Tibial nerve (tissue), 4 donors: ENCODE results near the gene KIF26A. TPM values are rescaled to one million over a fixed set of nuclear protein-coding genes. Genes with fewer than 3 reads are reported as not detected.

ENCODE experiments used
- DNase-seq, 2 donors: peaks; one replicate each; pipeline ENCODE4 v3.0.0-alpha.2; 2019; ENCODE audit warnings: low spot score in 2 of 2
- H3K27ac ChIP-seq, 4 donors: fragments of 200-600 bp; sonication (generic) in 3 of 4; one replicate each; pipeline ENCODE4 v1.5.1; 2017 to 2019; ENCODE audit warnings: mild to moderate bottlenecking in 1 of 4
- H3K27me3 ChIP-seq, 2 donors: fragments of 200-600 bp; sonication (generic) in 1 of 2; one replicate each; pipeline versions ENCODE4 v1.5.1 to v1.6.0; 2017 to 2019
- H3K36me3 ChIP-seq, 3 donors: fragments of 200-600 bp; sonication (generic); one replicate each; pipeline ENCODE4 v1.5.1; 2018 to 2019
- H3K4me1 ChIP-seq, 4 donors: fragments of 200-600 bp; sonication (generic) in 3 of 4; one replicate each; pipeline ENCODE4 v1.5.1; 2017 to 2019
- H3K4me3 ChIP-seq, 4 donors: fragments of 200-600 bp; sonication (generic) in 3 of 4; one replicate each; pipeline ENCODE4 v1.5.1; 2017 to 2019; ENCODE audit warnings: mild to moderate bottlenecking in 1 of 4, moderate library complexity in 1 of 4
- H3K9me3 ChIP-seq, 4 donors: fragments of 200-600 bp; sonication (generic) in 3 of 4; one replicate each; pipeline ENCODE4 v1.5.1; 2017 to 2019
- CTCF ChIP-seq, 5 experiments: fragments of 200-600 bp in 3 of 5; fragments of 450-650 bp in 2 of 5; sonication (generic) in 3 of 5; IDR thresholded peaks; one replicate each; pipeline ENCODE4 v1.5.1; 2016 to 2019; ENCODE audit warnings: antibody characterized with exemption in 5 of 5, mild to moderate bottlenecking in 3 of 5, moderate library complexity in 2 of 5
- EP300 ChIP-seq, 2 donors: sonication (generic); formaldehyde crosslinking; IDR thresholded peaks; one replicate each; pipeline ENCODE4 v1.6.1; 2017; ENCODE audit warnings: antibody characterized with exemption in 2 of 2, mild to moderate bottlenecking in 1 of 2
- POLR2A ChIP-seq, 2 donors: fragments of 450-650 bp; IDR thresholded peaks; one replicate each; pipeline ENCODE4 v1.6.1; 2017; ENCODE audit warnings: antibody characterized with exemption in 2 of 2, mild to moderate bottlenecking in 2 of 2, moderate library complexity in 2 of 2
- WGBS, 2 donors: methylation state at CpG; one replicate each; pipeline ENCODE4 v1.1.5; 2018; 5-methylcytosine and 5-hydroxymethylcytosine counted together
- total RNA-seq, 4 donors: library from RNA; depleted of rRNA; stranded (reverse); fragments of >200 nt; gene quantifications; one replicate each; pipeline ENCODE4 v1.1.0, GENCODE V29; 2016

The KIF26A gene
- total RNA-seq, 4 donors from 2014 or later = 2.6 to 4.2 (median 3.3) TPM

DNA sequence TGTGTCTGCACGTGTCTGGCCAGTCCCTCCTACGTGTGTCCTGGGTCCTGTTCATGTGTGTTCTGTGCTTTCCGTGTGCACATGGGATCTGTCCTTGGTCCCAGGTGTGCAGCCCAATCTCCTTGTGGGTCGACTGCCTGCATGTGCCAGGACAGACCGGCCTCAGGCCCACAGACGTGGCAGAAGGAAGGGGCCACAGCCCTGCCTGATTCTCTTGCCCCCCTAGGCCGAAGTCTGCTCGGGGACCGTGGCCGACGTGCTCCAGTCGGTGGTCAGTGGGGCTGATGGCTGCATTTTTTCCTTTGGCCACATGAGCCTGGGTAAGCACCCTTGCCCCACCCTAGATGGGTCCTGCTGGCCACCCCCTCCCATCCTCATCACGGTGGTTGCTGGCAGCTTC, 34.0 kb downstream of the KIF26A start:
- 80 to 93% methylated on average over 2 to 12 of the region's 13 CpGs for WGBS, 2 donors
- TF ChIP-seq CTCF (IDR thresholded peaks at IDR 0.05) = no peak
- TF ChIP-seq POLR2A (IDR thresholded peaks at IDR 0.05) = no peak
- no peak for TF ChIP-seq EP300 (IDR thresholded peaks at IDR 0.05)

GRCh38 chr14:104172880-104173279, 34.5 kb downstream of the KIF26A start:
- TF ChIP-seq POLR2A (IDR thresholded peaks at IDR 0.05) (no peak), CTCF (IDR thresholded peaks at IDR 0.05) (no peak), EP300 (IDR thresholded peaks at IDR 0.05) (no peak)
- Histone ChIP-seq H3K27me3 (no peaks in the 10 kb centered on the region), H3K27ac (no peak overlapping the region), H3K4me1 (no peaks in the 10 kb centered on the region), H3K36me3 (peaks cover 0 to 73% (median 0%) of the 10 kb centered on the region in 3 donors), H3K9me3 (no peaks in the 10 kb centered on the region), H3K4me3 (no peak overlapping the region)
- 97 to 98% methylated on average over 7 to 24 of the region's 27 CpGs for WGBS, 2 donors
- DNase-seq = no peak

More for the DNA sequence above, 34.0 kb downstream of the KIF26A start:
- no peak for DNase-seq
- Histone ChIP-seq H3K9me3 (no peaks in the 10 kb centered on the region), H3K4me3 (no peak overlapping the region), H3K27me3 (no peaks in the 10 kb centered on the region), H3K36me3 (peaks cover 0 to 71% (median 0%) of the 10 kb centered on the region in 3 donors), H3K4me1 (no peaks in the 10 kb centered on the region), H3K27ac (no peak overlapping the region)

DNA sequence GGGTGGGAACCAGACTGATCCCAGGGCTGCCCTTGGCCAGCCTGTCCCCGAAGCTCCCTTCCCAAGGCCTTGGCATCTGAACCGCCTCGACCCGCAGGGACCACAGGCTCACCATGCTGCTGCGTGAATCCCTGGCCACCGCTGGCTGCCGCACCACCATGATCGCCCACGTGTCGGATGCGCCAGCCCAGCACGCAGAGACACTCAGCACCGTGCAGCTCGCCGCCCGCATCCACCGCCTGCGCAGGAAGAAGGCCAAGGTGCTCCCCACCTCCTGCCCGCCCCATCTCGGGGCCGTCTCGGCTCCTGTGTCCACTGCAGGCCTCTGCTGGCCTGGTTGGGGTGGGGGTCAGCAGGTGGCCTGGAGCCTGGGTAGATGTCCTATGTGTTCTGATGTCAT, 35.7 kb downstream of the KIF26A start:
- TF ChIP-seq POLR2A (IDR thresholded peaks at IDR 0.05) (no peak), EP300 (IDR thresholded peaks at IDR 0.05) (no peak), CTCF (IDR thresholded peaks at IDR 0.05) (no peak)
- H3K36me3 ChIP-seq = peaks cover 0 to 80% (median 0%) of the 10 kb centered on the region in 3 donors
- no peaks in the 10 kb centered on the region for H3K9me3 ChIP-seq
- H3K4me3 ChIP-seq = no peak overlapping the region
- no peak overlapping the region for H3K27ac ChIP-seq
- 93 to 98% methylated on average over 18 to 22 of the region's 22 CpGs for WGBS, 2 donors
- no peaks in the 10 kb centered on the region for H3K27me3 ChIP-seq
- no peak for DNase-seq
- no peaks in the 10 kb centered on the region for H3K4me1 ChIP-seq

DNA sequence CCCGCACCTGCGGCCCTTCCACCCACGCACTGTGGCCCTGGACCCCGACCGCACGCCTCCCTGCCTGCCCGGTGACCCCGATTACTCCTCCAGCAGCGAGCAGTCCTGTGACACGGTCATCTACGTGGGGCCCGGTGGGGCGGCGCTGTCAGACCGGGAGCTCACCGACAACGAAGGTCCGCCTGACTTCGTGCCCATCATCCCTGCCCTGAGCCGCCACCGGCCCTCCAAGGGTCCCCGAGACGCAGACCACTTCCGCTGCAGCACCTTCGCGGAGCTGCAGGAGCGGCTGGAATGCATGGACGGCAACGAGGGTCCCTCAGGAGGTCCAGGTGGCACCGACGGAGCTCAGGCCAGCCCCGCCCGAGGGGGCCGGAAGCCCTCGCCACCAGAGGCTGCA, 36.7 kb downstream of the KIF26A start:
- no peaks in the 10 kb centered on the region for H3K27me3 ChIP-seq
- 91 to 92% methylated on average over 19 to 35 of the region's 35 CpGs for WGBS, 2 donors
- DNase-seq = no peak
- no peaks in the 10 kb centered on the region for H3K4me1 ChIP-seq
- H3K36me3 ChIP-seq = peaks cover 0 to 85% (median 0%) of the 10 kb centered on the region in 3 donors
- H3K4me3 ChIP-seq = no peak overlapping the region
- TF ChIP-seq EP300 (IDR thresholded peaks at IDR 0.05) (no peak), POLR2A (IDR thresholded peaks at IDR 0.05) (no peak), CTCF (IDR thresholded peaks at IDR 0.05) (no peak)
- H3K27ac ChIP-seq = no peak overlapping the region
- H3K9me3 ChIP-seq = no peaks in the 10 kb centered on the region

DNA sequence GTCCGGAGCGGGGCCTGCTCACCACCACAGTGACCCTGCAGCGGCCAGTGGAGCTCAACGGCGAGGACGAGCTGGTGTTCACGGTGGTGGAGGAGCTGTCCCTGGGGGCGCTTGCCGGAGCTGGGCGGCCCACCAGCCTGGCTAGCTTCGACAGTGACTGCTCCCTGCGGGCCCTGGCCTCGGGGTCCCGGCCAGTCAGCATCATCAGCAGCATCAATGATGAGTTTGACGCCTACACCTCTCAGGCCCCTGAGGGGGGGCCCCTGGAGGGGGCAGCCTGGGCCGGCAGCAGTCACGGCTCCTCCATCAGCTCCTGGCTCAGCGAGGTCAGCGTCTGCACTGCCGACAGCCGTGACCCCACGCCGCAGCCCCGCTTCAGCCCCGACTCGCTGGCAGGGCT, 37.4 kb downstream of the KIF26A start:
- no peak for DNase-seq
- H3K4me1 ChIP-seq = no peaks in the 10 kb centered on the region
- no peaks in the 10 kb centered on the region for H3K9me3 ChIP-seq
- H3K36me3 ChIP-seq = peaks cover 0 to 85% (median 0%) of the 10 kb centered on the region in 3 donors
- WGBS, 2 donors = 83 to 88% methylated on average over 11 to 19 of the region's 26 CpGs
- TF ChIP-seq POLR2A (IDR thresholded peaks at IDR 0.05) (no peak), EP300 (IDR thresholded peaks at IDR 0.05) (no peak), CTCF (IDR thresholded peaks at IDR 0.05) (no peak)
- no peak overlapping the region for H3K27ac ChIP-seq
- no peaks in the 10 kb centered on the region for H3K27me3 ChIP-seq
- H3K4me3 ChIP-seq = no peak overlapping the region
